K562 (cell line): Measurements from ENCODE around the gene CACNA1C.

Experiments
- EP300 ChIP-seq: IDR thresholded peaks from 2 replicates; pipeline ENCODE4 v1.6.1; 2012; ENCODE audit warnings: low read length, improper control_type of control experiment
- EZH2 ChIP-seq: IDR thresholded peaks from 2 replicates; pipeline ENCODE4 v1.6.1; 2012; ENCODE audit warnings: low read depth, mild to moderate bottlenecking, inconsistent platforms, low read length, borderline replicate concordance
- NBN ChIP-seq: fragments of 450-650 bp; IDR thresholded peaks from 2 replicates; pipeline ENCODE4 v1.6.1; 2016; ENCODE audit warnings: low read depth, mild to moderate bottlenecking
- REST ChIP-seq, 2 experiments: fragments of 450-650 bp; formaldehyde crosslinking in 1 of 2; IDR thresholded peaks; 2 replicates each; pipeline versions ENCODE4 v1.4.0 to v1.6.1; 2014 to 2020; ENCODE audit warnings: mild to moderate bottlenecking in 2 of 2, borderline replicate concordance in 1 of 2, low read depth in 1 of 2
- SMC3 ChIP-seq: conservative IDR thresholded peaks from 2 replicates; pipeline ENCODE4 v1.6.1; 2011; ENCODE audit warnings: low read depth, low read length, improper control_type of control experiment; ENCODE audit not compliant: insufficient read depth
- TF ChIP-seq, protein P1 (sequence below): fragments of 250-450 bp; sonication (Bioruptor Pico); IDR thresholded peaks from 2 replicates; pipeline ENCODE4 v1.8.0; 2022; ENCODE audit warnings: inconsistent platforms

GRCh38 chr12:2391740-2392331, 339.0 kb downstream of the CACNA1C start:
- TF ChIP-seq REST (IDR thresholded peaks at IDR 0.05; ENCODE audit: borderline replicate concordance), result no peak
- no peak for TF ChIP-seq REST (CRISPR knock-in tag; IDR thresholded peaks at IDR 0.05; ENCODE audit: low read depth)
- TF ChIP-seq NBN, result no peak
- TF ChIP-seq SMC3, result no peak
- TF ChIP-seq EZH2, result no peak
- TF ChIP-seq, protein P1, sequence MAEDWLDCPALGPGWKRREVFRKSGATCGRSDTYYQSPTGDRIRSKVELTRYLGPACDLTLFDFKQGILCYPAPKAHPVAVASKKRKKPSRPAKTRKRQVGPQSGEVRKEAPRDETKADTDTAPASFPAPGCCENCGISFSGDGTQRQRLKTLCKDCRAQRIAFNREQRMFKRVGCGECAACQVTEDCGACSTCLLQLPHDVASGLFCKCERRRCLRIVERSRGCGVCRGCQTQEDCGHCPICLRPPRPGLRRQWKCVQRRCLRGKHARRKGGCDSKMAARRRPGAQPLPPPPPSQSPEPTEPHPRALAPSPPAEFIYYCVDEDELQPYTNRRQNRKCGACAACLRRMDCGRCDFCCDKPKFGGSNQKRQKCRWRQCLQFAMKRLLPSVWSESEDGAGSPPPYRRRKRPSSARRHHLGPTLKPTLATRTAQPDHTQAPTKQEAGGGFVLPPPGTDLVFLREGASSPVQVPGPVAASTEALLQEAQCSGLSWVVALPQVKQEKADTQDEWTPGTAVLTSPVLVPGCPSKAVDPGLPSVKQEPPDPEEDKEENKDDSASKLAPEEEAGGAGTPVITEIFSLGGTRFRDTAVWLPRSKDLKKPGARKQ (CRISPR knock-in tag), result no peak
- TF ChIP-seq EP300, result no peak
